H54 (cell line): ENCODE data around the gene GGCX.
"Not testable (repeated sequence)": the region's sequence is repeated elsewhere in the genome, so short reads cannot be mapped to it uniquely, and the experiment has no call there.

Source experiments
- DNase-seq: peaks from one replicate; pipeline ENCODE4 v3.0.0; 2011; ENCODE audit warnings: low spot score, mixed read lengths; ENCODE audit not compliant: insufficient read length
- FAIRE-seq: peaks from 3 replicates; lab custom pipeline; 2011; peaks lifted over from hg19 to GRCh38; lab: Jason Lieb, UNC
- POLR2A ChIP-seq: IDR thresholded peaks from 2 replicates; pipeline ENCODE4 v1.6.1; 2011; ENCODE audit warnings: low read depth, mild to moderate bottlenecking, low read length

The GGCX gene

GRCh38 chr2:85599468-85600234, 38.4 kb upstream of the GGCX start:
- TF ChIP-seq POLR2A = no peak
- FAIRE-seq (no peak), DNase-seq (no peak)

- no peak for FAIRE-seq
- no peak for DNase-seq
These were observed 37.5 kb upstream of the GGCX start for GRCh38 chr2:85598594-85599340.

GRCh38 chr2:85597241-85597640, 35.9 kb upstream of the GGCX start:
- TF ChIP-seq POLR2A = no peak
- DNase-seq = no peak
- no peak for FAIRE-seq

More at GRCh38 chr2:85598594-85599340, 37.5 kb upstream of the GGCX start:
- TF ChIP-seq POLR2A = no peak

- DNase-seq = no peak
- FAIRE-seq = no peak
- no peak for TF ChIP-seq POLR2A
These were observed 35.3 kb upstream of the GGCX start for GRCh38 chr2:85596486-85597143.

GRCh38 chr2:85596026-85596333, 34.7 kb upstream of the GGCX start:
- DNase-seq (no peak), FAIRE-seq (no peak)
- no peak for TF ChIP-seq POLR2A

GRCh38 chr2:85595301-85596025, 34.2 kb upstream of the GGCX start, which contains the start of gene RNF181:
Gene RNF181 (plus strand): TSS chr2:85595745. CDS start chr2:85595764, 19 bp downstream.
- DNase-seq = peak; percentile 95
- FAIRE-seq = peak; percentile 41

GRCh38 chr2:85594715-85595300, 33.5 kb upstream of the GGCX start:
- TF ChIP-seq POLR2A = no peak
- FAIRE-seq = no peak

More at GRCh38 chr2:85595301-85596025, 34.2 kb upstream of the GGCX start, which contains the start of gene RNF181:
- TF ChIP-seq POLR2A = peak; percentile 73

GRCh38 chr2:85593023-85593422, 31.7 kb upstream of the GGCX start:
- FAIRE-seq = no peak
- no peak for DNase-seq
- TF ChIP-seq POLR2A = no peak

More at GRCh38 chr2:85594715-85595300, 33.5 kb upstream of the GGCX start:
- no peak for DNase-seq

GRCh38 chr2:85592299-85592698, 31.0 kb upstream of the GGCX start:
- not testable (repeated sequence) for DNase-seq, FAIRE-seq

- DNase-seq = no peak
- no peak for TF ChIP-seq POLR2A
- no peak for FAIRE-seq
These were observed 30.3 kb upstream of the GGCX start for GRCh38 chr2:85591563-85591962.

GRCh38 chr2:85590950-85591349, 29.7 kb upstream of the GGCX start:
- TF ChIP-seq POLR2A = no peak
- FAIRE-seq (no peak), DNase-seq (no peak)

GRCh38 chr2:85589982-85590791, 28.9 kb upstream of the GGCX start:
- DNase-seq (peak; percentile 69), FAIRE-seq (no peak)
- no peak for TF ChIP-seq POLR2A
